Stimulated activated naive CD8-positive, alpha-beta T cell treated with anti-CD3 and anti-CD28 coated beads, Interleukin-15, amount 100 ng/mL, for 72 hours (primary cell): ENCODE data around the gene YARS1.

ENCODE experiments used
- ATAC-seq: fragments of 150-1000 bp; cut with Tn5 transposase; 2 replicates; pipeline ENCODE4 v1.10.0; 2021; ENCODE audit warnings: mild to moderate bottlenecking, moderate library complexity
- DNase-seq, 2 donors: peaks; one replicate each; pipeline ENCODE4 v3.0.0; 2021 to 2022
- H3K27ac Mint-ChIP-seq, 2 donors: one replicate each; pipeline ENCODE4 v1.8.0; 2022; ENCODE audit warnings: mild to moderate bottlenecking in 2 of 2, mixed read lengths in 2 of 2, moderate library complexity in 2 of 2
- H3K27me3 Mint-ChIP-seq: one replicate; pipeline ENCODE4 v1.8.0; 2022; ENCODE audit warnings: mixed read lengths
- H3K4me1 Mint-ChIP-seq: one replicate; pipeline ENCODE4 v1.8.0; 2022; ENCODE audit warnings: mild to moderate bottlenecking, mixed read lengths
- H3K4me3 Mint-ChIP-seq, 2 donors: one replicate each; pipeline ENCODE4 v1.8.0; 2022; ENCODE audit warnings: mild to moderate bottlenecking in 2 of 2, mixed read lengths in 2 of 2, moderate library complexity in 1 of 2
- H3K9me3 Mint-ChIP-seq, 2 donors: one replicate each; pipeline ENCODE4 v1.8.0; 2022; ENCODE audit warnings: mixed read lengths in 2 of 2

The YARS1 gene

DNA sequence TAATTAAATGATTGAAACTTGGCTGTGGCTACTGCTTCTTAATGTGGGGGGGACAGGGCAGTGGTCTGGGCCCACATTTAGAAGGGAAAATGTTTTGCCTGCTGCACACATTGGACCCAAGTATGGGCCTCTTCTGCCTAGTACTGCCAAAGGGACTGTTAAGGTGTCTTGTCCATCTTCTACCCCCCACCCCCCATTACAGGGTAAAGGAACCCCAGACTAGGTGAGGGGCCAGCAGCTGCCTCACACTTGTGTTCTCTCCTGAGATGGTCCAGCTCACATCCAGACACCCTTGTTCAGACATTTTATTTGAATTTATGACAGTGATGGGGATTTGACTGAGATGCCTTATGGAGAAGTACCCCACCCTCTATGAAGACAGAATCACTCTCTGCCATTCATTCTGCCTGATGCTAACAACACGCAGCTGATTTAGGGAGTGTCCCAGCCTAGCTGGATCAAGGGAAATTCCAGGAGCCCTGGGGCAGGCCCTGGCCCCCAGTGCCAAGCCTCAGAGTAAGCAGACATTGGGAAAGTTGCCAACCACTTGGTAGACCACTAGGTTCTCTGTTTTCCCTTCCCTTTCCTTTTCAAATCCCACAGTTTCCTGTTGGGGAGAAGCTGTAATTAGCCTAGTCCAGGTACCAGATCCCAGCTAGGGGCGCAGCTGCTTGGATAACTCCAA, 42.1 kb downstream of the YARS1 start:
- Mint-ChIP-seq H3K27me3 (no peaks in the 10 kb centered on the region), H3K9me3 (no peaks in the 10 kb centered on the region), H3K4me3 (no peak overlapping the region), H3K27ac (no peak overlapping the region), H3K4me1 (peaks cover 43% of the 10 kb centered on the region)
- ATAC-seq (peak; percentile 13), DNase-seq (no peak)

GRCh38 chr1:32774464-32774808, 42.7 kb downstream of the YARS1 start:
- ATAC-seq, result no peak
- DNase-seq, result no peak
- no peak overlapping the region for H3K4me3 Mint-ChIP-seq
- H3K27ac Mint-ChIP-seq, result no peak overlapping the region
- H3K9me3 Mint-ChIP-seq, result no peaks in the 10 kb centered on the region
- H3K27me3 Mint-ChIP-seq, result no peaks in the 10 kb centered on the region
- peaks cover 43% of the 10 kb centered on the region for H3K4me1 Mint-ChIP-seq

DNA sequence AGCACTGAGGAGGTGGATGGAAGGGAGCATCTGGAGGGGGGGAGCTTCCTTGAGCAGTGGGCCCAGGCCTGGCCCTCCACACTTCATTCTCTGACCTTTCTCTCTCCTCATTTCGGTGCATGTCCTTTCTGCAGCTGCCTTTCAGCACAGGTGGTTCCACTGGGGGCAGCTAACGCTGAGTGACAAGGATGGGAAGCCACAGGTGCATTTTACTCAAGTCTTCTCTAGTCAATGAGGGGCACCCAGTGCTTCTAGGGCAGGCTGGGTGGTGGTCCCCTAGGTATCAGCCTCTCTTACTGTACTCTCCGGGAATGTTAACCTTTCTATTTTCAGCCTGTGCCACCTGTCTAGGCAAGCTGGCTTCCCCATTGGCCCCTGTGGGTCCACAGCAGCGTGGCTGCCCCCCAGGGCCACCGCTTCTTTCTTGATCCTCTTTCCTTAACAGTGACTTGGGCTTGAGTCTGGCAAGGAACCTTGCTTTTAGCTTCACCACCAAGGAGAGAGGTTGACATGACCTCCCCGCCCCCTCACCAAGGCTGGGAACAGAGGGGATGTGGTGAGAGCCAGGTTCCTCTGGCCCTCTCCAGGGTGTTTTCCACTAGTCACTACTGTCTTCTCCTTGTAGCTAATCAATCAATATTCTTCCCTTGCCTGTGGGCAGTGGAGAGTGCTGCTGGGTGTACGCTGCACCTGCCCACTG, 43.2 kb downstream of the YARS1 start:
- Mint-ChIP-seq H3K27me3 (no peaks in the 10 kb centered on the region), H3K4me1 (peaks cover 43% of the 10 kb centered on the region), H3K27ac (peak overlapping the region; percentile 52 to 95), H3K9me3 (no peaks in the 10 kb centered on the region), H3K4me3 (no peak overlapping the region)
- DNase-seq, result no peak
- ATAC-seq, result no peak

- H3K4me3 Mint-ChIP-seq, result no peak overlapping the region
- peak overlapping the region; percentile 44 to 96 for H3K27ac Mint-ChIP-seq
- H3K4me1 Mint-ChIP-seq, result peaks cover 43% of the 10 kb centered on the region
- DNase-seq, result peak; percentile 72
- no peaks in the 10 kb centered on the region for H3K9me3 Mint-ChIP-seq
- ATAC-seq, result peak; percentile 77
- H3K27me3 Mint-ChIP-seq, result no peaks in the 10 kb centered on the region
Observed at GRCh38 chr1:32773018-32773763, 44.0 kb downstream of the YARS1 start.

DNA sequence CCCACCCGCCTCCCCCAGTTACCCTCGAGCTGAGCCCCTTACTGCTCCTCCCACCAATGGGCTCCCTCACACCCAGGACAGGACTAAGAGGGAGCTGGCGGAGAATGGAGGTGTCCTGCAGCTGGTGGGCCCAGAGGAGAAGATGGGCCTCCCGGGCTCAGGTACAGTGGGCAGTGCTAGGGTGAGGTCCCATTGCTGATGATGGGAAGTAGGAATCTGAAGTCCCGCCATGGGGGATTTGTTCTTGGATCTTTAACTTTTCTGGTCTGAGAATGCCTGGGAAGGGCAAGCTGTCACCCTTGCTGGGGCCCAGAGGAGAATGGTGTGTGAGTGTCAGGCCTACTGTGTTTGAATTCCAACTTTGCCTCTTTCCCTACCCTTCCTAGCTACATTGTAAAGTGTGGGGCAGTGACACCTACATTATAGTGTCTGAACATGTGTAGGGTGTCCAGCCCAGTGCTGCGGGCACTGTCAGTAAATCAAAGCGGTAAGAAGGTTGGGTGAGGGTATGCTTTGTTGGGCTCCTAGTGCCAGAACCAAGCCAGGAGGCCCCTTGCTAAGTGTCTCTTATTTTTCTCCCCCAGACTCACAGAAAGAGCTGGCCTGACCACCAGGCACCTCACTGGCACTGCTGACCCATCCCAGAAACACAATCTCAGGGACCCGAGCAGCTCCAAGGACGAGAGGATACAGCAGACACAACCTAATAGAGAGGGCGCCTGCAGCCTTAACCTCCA, 44.7 kb downstream of the YARS1 start:
- no peaks in the 10 kb centered on the region for H3K27me3 Mint-ChIP-seq
- peaks cover 43% of the 10 kb centered on the region for H3K4me1 Mint-ChIP-seq
- ATAC-seq, result no peak
- no peak overlapping the region for H3K4me3 Mint-ChIP-seq
- peak overlapping the region; percentile 44 to 96 for H3K27ac Mint-ChIP-seq
- no peaks in the 10 kb centered on the region for H3K9me3 Mint-ChIP-seq
- no peak for DNase-seq

DNA sequence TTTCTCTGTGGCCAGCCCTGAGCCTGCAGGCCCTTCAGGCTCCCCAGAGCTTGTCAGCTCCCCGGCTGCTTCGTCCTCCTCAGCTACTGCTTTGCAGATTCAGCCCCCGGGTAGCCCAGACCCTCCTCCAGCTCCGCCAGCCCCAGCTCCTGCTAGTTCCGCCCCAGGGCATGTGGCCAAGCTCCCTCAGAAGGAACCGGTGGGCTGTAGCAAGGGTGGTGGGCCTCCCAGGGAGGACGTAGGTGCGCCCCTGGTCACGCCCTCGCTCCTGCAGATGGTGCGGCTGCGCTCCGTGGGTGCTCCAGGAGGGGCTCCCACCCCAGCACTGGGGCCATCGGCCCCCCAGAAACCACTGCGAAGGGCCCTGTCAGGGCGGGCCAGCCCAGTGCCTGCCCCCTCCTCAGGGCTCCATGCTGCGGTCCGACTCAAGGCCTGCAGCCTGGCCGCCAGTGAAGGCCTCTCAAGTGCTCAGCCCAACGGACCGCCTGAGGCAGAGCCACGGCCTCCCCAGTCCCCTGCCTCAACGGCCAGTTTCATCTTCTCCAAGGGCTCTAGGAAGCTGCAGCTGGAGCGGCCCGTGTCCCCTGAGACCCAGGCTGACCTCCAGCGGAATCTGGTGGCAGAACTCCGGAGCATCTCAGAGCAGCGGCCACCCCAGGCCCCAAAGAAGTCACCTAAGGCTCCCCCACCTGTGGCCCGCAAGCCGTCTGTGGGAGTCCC, 45.4 kb downstream of the YARS1 start:
- no peaks in the 10 kb centered on the region for H3K27me3 Mint-ChIP-seq
- DNase-seq, result no peak
- peaks cover 43% of the 10 kb centered on the region for H3K4me1 Mint-ChIP-seq
- no peaks in the 10 kb centered on the region for H3K9me3 Mint-ChIP-seq
- H3K4me3 Mint-ChIP-seq, result no peak overlapping the region
- ATAC-seq, result peak; percentile 11
- H3K27ac Mint-ChIP-seq, result peak overlapping the region in 1 of 2 donors; percentile 96

GRCh38 chr1:32770741-32771548, 46.2 kb downstream of the YARS1 start:
- Mint-ChIP-seq H3K27me3 (no peaks in the 10 kb centered on the region), H3K9me3 (no peaks in the 10 kb centered on the region)

GRCh38 chr1:32770221-32770731, 46.9 kb downstream of the YARS1 start:
- H3K4me1 Mint-ChIP-seq, result peaks cover 28% of the 10 kb centered on the region
- H3K9me3 Mint-ChIP-seq, result no peaks in the 10 kb centered on the region
- H3K27me3 Mint-ChIP-seq, result no peaks in the 10 kb centered on the region
- H3K27ac Mint-ChIP-seq, result peak overlapping the region in 1 of 2 donors; percentile 95
- DNase-seq (no peak), ATAC-seq (no peak)
- H3K4me3 Mint-ChIP-seq, result peak overlapping the region in 1 of 2 donors; percentile 10

More at GRCh38 chr1:32770741-32771548, 46.2 kb downstream of the YARS1 start:
- Mint-ChIP-seq H3K4me1 (peaks cover 35% of the 10 kb centered on the region), H3K27ac (peak overlapping the region in 1 of 2 donors; percentile 96), H3K4me3 (peak overlapping the region in 1 of 2 donors; percentile 18)
- no peak for DNase-seq
- no peak for ATAC-seq

- no peak for DNase-seq
- H3K9me3 Mint-ChIP-seq, result no peaks in the 10 kb centered on the region
- H3K4me1 Mint-ChIP-seq, result peaks cover 22% of the 10 kb centered on the region
- no peaks in the 10 kb centered on the region for H3K27me3 Mint-ChIP-seq
- H3K27ac Mint-ChIP-seq, result peak overlapping the region in 1 of 2 donors; percentile 95
- no peak for ATAC-seq
- peak overlapping the region in 1 of 2 donors; percentile 38 for H3K4me3 Mint-ChIP-seq
Observed at GRCh38 chr1:32769524-32770220, 47.5 kb downstream of the YARS1 start.

DNA sequence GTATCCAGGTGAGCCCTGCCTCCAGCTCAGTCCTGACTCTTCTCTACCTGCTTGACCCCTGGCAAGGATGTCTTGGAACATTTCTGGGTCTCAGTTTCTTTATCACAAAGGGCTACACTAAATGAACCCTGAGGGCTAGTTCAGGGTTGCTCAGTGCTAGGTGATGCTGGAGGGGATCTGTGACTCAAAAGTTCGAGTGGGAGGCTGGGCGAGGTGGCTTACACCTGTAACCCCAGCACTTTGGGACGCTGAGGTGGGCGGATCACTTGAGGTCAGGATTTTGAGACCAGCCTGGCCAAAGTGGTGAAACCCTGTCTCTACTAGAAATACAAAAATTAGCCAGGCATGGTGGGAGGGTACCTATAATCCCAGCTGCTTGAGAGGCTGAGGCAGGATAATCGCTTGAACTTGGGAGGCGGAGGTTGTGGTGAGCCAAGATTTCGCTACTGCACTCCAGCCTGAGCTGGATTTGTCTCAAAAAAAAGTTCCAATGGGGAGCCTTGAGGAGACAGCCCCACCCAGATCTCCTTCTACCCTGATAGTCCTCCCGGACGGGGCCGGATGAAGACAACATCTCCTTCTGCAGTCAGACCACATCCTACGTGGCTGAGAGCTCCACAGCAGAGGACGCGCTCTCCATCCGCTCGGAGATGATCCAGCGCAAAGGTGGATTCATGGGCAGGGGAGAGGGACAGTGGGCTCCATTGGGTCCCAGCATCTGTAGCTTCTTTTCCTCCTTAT, 48.9 kb downstream of the YARS1 start:
- Mint-ChIP-seq H3K27me3 (no peaks in the 10 kb centered on the region), H3K4me1 (peaks cover 8% of the 10 kb centered on the region), H3K9me3 (no peaks in the 10 kb centered on the region), H3K27ac (no peak overlapping the region), H3K4me3 (no peak overlapping the region)
- ATAC-seq (no peak), DNase-seq (no peak)

DNA sequence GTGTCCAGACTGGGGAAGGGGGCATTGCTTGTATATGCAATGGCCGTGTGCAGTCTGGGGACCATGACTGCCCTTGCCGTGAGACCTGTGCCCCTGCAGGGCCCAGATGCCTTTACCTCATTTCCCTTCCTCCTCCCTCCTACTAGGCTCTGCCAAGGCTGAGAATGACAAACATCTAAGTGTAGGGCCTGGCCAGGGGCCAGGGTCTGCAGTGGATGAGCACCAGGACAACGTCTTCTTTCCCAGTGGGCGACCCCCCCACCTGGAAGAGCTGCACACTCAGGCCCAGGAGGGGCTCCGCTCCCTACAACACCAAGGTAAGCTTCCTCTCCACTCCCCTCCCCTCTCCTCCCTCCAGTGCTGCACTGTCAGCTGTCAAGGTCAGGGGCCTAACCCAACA, 49.5 kb downstream of the YARS1 start:
- Mint-ChIP-seq H3K9me3 (no peaks in the 10 kb centered on the region), H3K27ac (no peak overlapping the region), H3K4me1 (peaks cover 2% of the 10 kb centered on the region), H3K4me3 (no peak overlapping the region), H3K27me3 (no peaks in the 10 kb centered on the region)
- no peak for DNase-seq
- no peak for ATAC-seq

GRCh38 chr1:32767156-32767555, 50.0 kb downstream of the YARS1 start:
- no peak for ATAC-seq
- H3K4me1 Mint-ChIP-seq, result peaks cover 1% of the 10 kb centered on the region
- H3K27ac Mint-ChIP-seq, result peak overlapping the region in 1 of 2 donors; percentile 0

DNA sequence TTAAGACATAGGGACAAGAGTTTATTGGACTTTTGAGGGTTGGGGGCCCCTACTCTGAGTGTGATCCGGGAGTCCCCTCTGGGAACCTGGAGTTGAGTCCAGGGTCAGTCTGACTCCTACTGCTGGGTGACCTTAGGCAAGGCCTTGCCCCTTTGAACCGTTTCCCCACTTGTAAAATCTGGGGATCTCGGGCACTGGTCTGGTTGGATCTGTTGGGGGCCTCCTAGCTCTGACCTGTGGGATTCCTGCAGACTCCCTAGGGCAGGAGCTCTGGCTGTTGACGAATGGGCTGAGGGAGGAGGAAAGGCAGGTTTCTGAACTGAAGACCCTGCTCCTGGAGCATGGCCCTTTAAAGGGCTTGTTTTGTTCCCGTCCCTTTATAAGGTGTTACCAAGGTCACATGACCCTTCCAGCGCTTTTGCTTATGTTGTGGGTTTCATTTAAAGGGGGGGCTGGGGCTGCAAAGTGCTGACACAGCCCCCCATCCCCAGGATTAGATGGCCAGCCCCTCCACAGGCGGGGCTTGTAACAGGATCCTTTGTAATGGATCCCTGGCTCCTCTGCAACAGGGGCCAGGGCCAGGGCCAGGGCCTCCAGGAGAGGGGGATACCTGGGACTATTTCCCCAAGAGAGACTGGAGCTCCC, 50.7 kb downstream of the YARS1 start:
- Mint-ChIP-seq H3K9me3 (no peaks in the 10 kb centered on the region), H3K27me3 (no peaks in the 10 kb centered on the region), H3K27ac (no peak overlapping the region), H3K4me1 (peaks cover 8% of the 10 kb centered on the region), H3K4me3 (no peak overlapping the region)
- DNase-seq, result no peak
- no peak for ATAC-seq

More at GRCh38 chr1:32767156-32767555, 50.0 kb downstream of the YARS1 start:
- Mint-ChIP-seq H3K27me3 (no peaks in the 10 kb centered on the region), H3K9me3 (no peaks in the 10 kb centered on the region), H3K4me3 (no peak overlapping the region)
- no peak for DNase-seq
